Right lobe of liver (tissue), 6 donors: ENCODE data around the gene KHDC1L. TPM values are rescaled to one million over a fixed set of nuclear protein-coding genes. Genes with fewer than 3 reads are reported as not detected.
"Not testable (repeated sequence)": the region's sequence is repeated elsewhere in the genome, so short reads cannot be mapped to it uniquely, and the experiment has no call there.

ENCODE experiments used
- ATAC-seq, 4 donors: fragments of 200-7000 bp; cut with Tn5 transposase; one replicate each; pipeline ENCODE4 v1.9.1; 2020; ENCODE audit warnings: mild to moderate bottlenecking in 4 of 4, moderate library complexity in 4 of 4
- DNase-seq, 3 donors: peaks; one replicate each; pipeline ENCODE4 v3.0.0-alpha.2; 2020
- H3K27ac ChIP-seq, 3 donors: fragments of 200-600 bp; one replicate each; pipeline ENCODE4 v1.8.0; 2022
- H3K27me3 ChIP-seq, 2 donors: fragments of 200-600 bp; one replicate each; pipeline ENCODE4 v1.8.0; 2022
- H3K36me3 ChIP-seq, 4 donors: fragments of 200-600 bp; sonication (generic) in 1 of 4; one replicate each; pipeline versions ENCODE4 v1.5.1 to v1.8.0; 2017 to 2022; ENCODE audit warnings: control low read depth in 1 of 4
- H3K4me1 ChIP-seq, 4 donors: fragments of 200-600 bp; sonication (generic) in 1 of 4; one replicate each; pipeline versions ENCODE4 v1.5.1 to v1.8.0; 2017 to 2022; ENCODE audit warnings: control low read depth in 1 of 4
- H3K4me3 ChIP-seq, 3 donors: fragments of 200-600 bp; one replicate each; pipeline ENCODE4 v1.8.0; 2022
- H3K9me3 ChIP-seq, 4 donors: fragments of 200-600 bp; sonication (generic) in 1 of 4; one replicate each; pipeline versions ENCODE4 v1.5.1 to v1.8.0; 2017 to 2022; ENCODE audit warnings: control low read depth in 1 of 4
- CTCF ChIP-seq, 4 donors: fragments of 200-600 bp in 3 of 4; fragments of 450-650 bp in 1 of 4; IDR thresholded peaks; one replicate each; pipeline versions ENCODE4 v1.5.1 to v1.8.0; 2016 to 2022; ENCODE audit warnings: antibody characterized with exemption in 4 of 4, mild to moderate bottlenecking in 2 of 4
- POLR2A ChIP-seq: fragments of 450-650 bp; IDR thresholded peaks from one replicate; pipeline ENCODE4 v1.6.1; 2017; ENCODE audit warnings: antibody characterized with exemption, mild to moderate bottlenecking
- WGBS: methylation state at CpG from one replicate; pipeline ENCODE4 v1.1.6; 2018; ENCODE audit warnings: low coverage, low lambda C conversion rate; ENCODE audit not compliant: insufficient coverage; ENCODE audit errors: missing lambda C conversion rate; 5-methylcytosine and 5-hydroxymethylcytosine counted together
- intact Hi-C, 2 donors: fragments of 100-400 bp; cut with DNase I; formaldehyde crosslinking; loops; one replicate each; pipeline versions ENCODE4 v1.11.2 to v1.14.1; 2022
- total RNA-seq, 6 experiments: library from RNA; depleted of rRNA in 2 of 6; stranded (reverse); fragments of >200 nt in 2 of 6; fragmentation: NEBNext Ultra II Directional in 3 of 6; extraction: Animal tissue kit (Norgen Biotek cat#: 25700) in 3 of 6; gene quantifications; one replicate each; pipeline versions ENCODE4 v1.1.0 to v1.2.4, GENCODE V29; 2016 to 2023
- donor health status: DM: no; HTN: yes; CAD: no.
- donor health status: DM: no; HTN: no; CAD: no.
- donor health status: DM: no; HTN: no; CAD: no.
- donor health status: DM: no; HTN: yes; CAD: no.
- donor health status: DM: no; HTN: yes; CAD: no.

The KHDC1L gene
- total RNA-seq, 6 experiments from 2014 or later, result not detected

GRCh38 chr6:73248192-73248903, 23.1 kb upstream of the KHDC1L start:
- Histone ChIP-seq H3K27ac (no peak overlapping the region), H3K27me3 (no peaks in the 10 kb centered on the region), H3K9me3 (no peaks in the 10 kb centered on the region), H3K36me3 (no peaks in the 10 kb centered on the region), H3K4me1 (no peaks in the 10 kb centered on the region), H3K4me3 (no peak overlapping the region)
- ATAC-seq, result no peak
- intact Hi-C loops, result no loop called here
- no peak for TF ChIP-seq POLR2A
- no peak for DNase-seq
- 54% methylated on average over 5 of the region's 5 CpGs for WGBS

GRCh38 chr6:73242001-73242400, 16.7 kb upstream of the KHDC1L start:
- intact Hi-C loops, result no loop called here
- no peaks in the 10 kb centered on the region for H3K4me1 ChIP-seq
- no peak overlapping the region for H3K4me3 ChIP-seq
- H3K27ac ChIP-seq, result no peak overlapping the region
- no peak for ATAC-seq
- no peaks in the 10 kb centered on the region for H3K9me3 ChIP-seq
- H3K27me3 ChIP-seq, result no peaks in the 10 kb centered on the region
- no peaks in the 10 kb centered on the region for H3K36me3 ChIP-seq
- WGBS, result 66% methylated on average over 4 of the region's 5 CpGs
- TF ChIP-seq CTCF (IDR thresholded peaks at IDR 0.05) (no peak), POLR2A (no peak)
- DNase-seq, result no peak

GRCh38 chr6:73240730-73241129, 15.4 kb upstream of the KHDC1L start:
- no peaks in the 10 kb centered on the region for H3K9me3 ChIP-seq

GRCh38 chr6:73236144-73236750, 11.0 kb upstream of the KHDC1L start:
- H3K36me3 ChIP-seq, result no peaks in the 10 kb centered on the region
- no peaks in the 10 kb centered on the region for H3K9me3 ChIP-seq
- no peak overlapping the region for H3K27ac ChIP-seq
- H3K4me1 ChIP-seq, result no peaks in the 10 kb centered on the region
- intact Hi-C loops, result no loop called here
- no peak for TF ChIP-seq POLR2A
- TF ChIP-seq CTCF (IDR thresholded peaks at IDR 0.05), result no peak
- no peaks in the 10 kb centered on the region for H3K27me3 ChIP-seq
- DNase-seq (no peak), ATAC-seq (no peak)
- WGBS, result 66% methylated on average over 5 of the region's 5 CpGs
- no peak overlapping the region for H3K4me3 ChIP-seq

More at GRCh38 chr6:73240730-73241129, 15.4 kb upstream of the KHDC1L start:
- intact Hi-C loops, result no loop called here
- ATAC-seq (no peak), DNase-seq (no peak)
- Histone ChIP-seq H3K27me3 (no peaks in the 10 kb centered on the region), H3K4me1 (no peaks in the 10 kb centered on the region), H3K4me3 (no peak overlapping the region), H3K27ac (no peak overlapping the region), H3K36me3 (no peaks in the 10 kb centered on the region)
- TF ChIP-seq POLR2A (no peak), CTCF (IDR thresholded peaks at IDR 0.05) (no peak)
- WGBS, result 51% methylated on average over 2 of the region's 4 CpGs

GRCh38 chr6:73234733-73235132, 9.4 kb upstream of the KHDC1L start:
- H3K27me3 ChIP-seq, result no peaks in the 10 kb centered on the region
- TF ChIP-seq POLR2A (no peak), CTCF (IDR thresholded peaks at IDR 0.05) (no peak)
- H3K9me3 ChIP-seq, result no peaks in the 10 kb centered on the region
- WGBS, result 42% methylated on average over 1 of the region's 1 CpG
- no peak for DNase-seq
- no peaks in the 10 kb centered on the region for H3K36me3 ChIP-seq
- intact Hi-C loops, result no loop called here
- H3K4me3 ChIP-seq, result no peak overlapping the region
- no peak overlapping the region for H3K27ac ChIP-seq
- H3K4me1 ChIP-seq, result no peaks in the 10 kb centered on the region
- no peak for ATAC-seq

DNA sequence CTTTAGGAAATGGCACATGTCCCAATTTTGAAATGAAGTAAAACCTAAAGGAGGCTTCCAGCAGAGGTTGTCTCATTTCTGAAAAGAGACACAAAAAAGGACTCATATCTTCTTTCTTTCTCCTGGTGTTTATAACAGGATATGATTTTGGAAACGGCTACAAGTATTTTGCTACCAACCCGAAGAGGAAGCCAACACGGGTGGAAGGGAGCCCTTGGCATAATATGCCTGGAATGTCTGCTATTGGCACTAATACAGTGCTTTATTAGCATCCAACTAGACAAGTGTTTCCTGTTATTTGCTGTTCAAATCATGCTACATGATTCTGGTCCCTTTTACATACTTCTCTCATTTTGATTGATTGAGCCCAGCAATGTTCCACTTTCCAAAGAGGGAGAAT, 8.7 kb upstream of the KHDC1L start:
- intact Hi-C loops, H3K36me3 ChIP-seq, H3K27me3 ChIP-seq, H3K27ac ChIP-seq, H3K4me3 ChIP-seq, H3K9me3 ChIP-seq, H3K4me1 ChIP-seq, DNase-seq, ATAC-seq: not testable (repeated sequence)
- WGBS, result 29% methylated on average over 3 of the region's 3 CpGs
